ENCODE data around the gene FOXE3. TPM values are rescaled to one million over a fixed set of nuclear protein-coding genes. Genes with fewer than 3 reads are reported as not detected.

The FOXE3 gene
- total RNA-seq, 1 donor from 2014 or later: not detected

Other genes with a start within 250 kb of the FOXE3 start
- gene PDZK1IP1, start 226.2 kb upstream of the FOXE3 start, total RNA-seq: not detected in 2 replicates
- not detected in 2 replicates for gene TAL1, start 184.1 kb upstream of the FOXE3 start, total RNA-seq
- gene STIL, start 102.1 kb upstream of the FOXE3 start, total RNA-seq: 2.6 and 4.2 TPM in 2 replicates
- 97.1 and 98.1 TPM in 2 replicates for gene CMPK1, start 82.5 kb upstream of the FOXE3 start, total RNA-seq
- 0.10 and 0.20 TPM in 2 replicates for gene FOXD2, start 21.8 kb downstream of the FOXE3 start, total RNA-seq

All from activated B cell treated with CpG ODN at 0.5 μM for 24 hours (primary cell).